Adrenal gland (tissue), 12 donors: ENCODE data around the gene SLC22A17. TPM values are rescaled to one million over a fixed set of nuclear protein-coding genes. Genes with fewer than 3 reads are reported as not detected.
A peak's percentile ranks its signal among the peaks of the same experiment; 100 is the strongest.
"Not testable (repeated sequence)": the region's sequence is repeated elsewhere in the genome, so short reads cannot be mapped to it uniquely, and the experiment has no call there.

Experiments used
- DNase-seq, 7 donors: peaks; one replicate each; pipeline ENCODE4 v3.0.0-alpha.2; 2019 to 2020
- H3K27ac ChIP-seq, 5 donors: fragments of 200-600 bp; sonication (generic) in 4 of 5; 1 replicate in 3 of 5; 2 replicates in 2 of 5; pipeline versions ENCODE4 v1.5.1 to v1.8.0; 2016 to 2020; ENCODE audit warnings: mild to moderate bottlenecking in 1 of 5
- H3K27me3 ChIP-seq: fragments of 200-600 bp; 2 replicates; pipeline ENCODE4 v1.8.0; 2021
- H3K36me3 ChIP-seq, 2 donors: fragments of 200-600 bp; replicated peaks in 1 of 2; 1 replicate in 1 of 2; 2 replicates in 1 of 2; pipeline versions ENCODE4 v1.5.1 to v1.8.0; 2018 to 2022
- H3K4me1 ChIP-seq, 2 donors: fragments of 200-600 bp; replicated peaks in 1 of 2; 1 replicate in 1 of 2; 2 replicates in 1 of 2; pipeline versions ENCODE4 v1.5.1 to v1.8.0; 2018 to 2021
- H3K4me3 ChIP-seq, 4 donors: fragments of 200-600 bp; sonication (generic) in 3 of 4; one replicate each; pipeline ENCODE4 v1.5.1; 2016 to 2018
- H3K9me3 ChIP-seq, 3 donors: fragments of 200-600 bp; sonication (generic) in 1 of 3; replicated peaks in 1 of 3; 1 replicate in 2 of 3; 2 replicates in 1 of 3; pipeline versions ENCODE4 v1.5.1 to v1.8.0; 2016 to 2021
- CTCF ChIP-seq, 6 experiments: fragments of 450-650 bp in 4 of 6; fragments of 200-600 bp in 2 of 6; sonication (generic) in 1 of 6; IDR thresholded peaks; 1 replicate in 5 of 6; 2 replicates in 1 of 6; pipeline versions ENCODE4 v1.5.1 to v1.8.0; 2016 to 2021; ENCODE audit warnings: antibody characterized with exemption in 6 of 6, mild to moderate bottlenecking in 2 of 6, moderate library complexity in 1 of 6
- POLR2A ChIP-seq, 2 donors: fragments of 450-650 bp; IDR thresholded peaks; one replicate each; pipeline ENCODE4 v1.6.1; 2017; ENCODE audit warnings: antibody characterized with exemption in 2 of 2, mild to moderate bottlenecking in 2 of 2, moderate library complexity in 1 of 2
- WGBS, 4 donors: extraction: QIAGEN DNeasy Blood & Tissue Kit in 2 of 4; methylation state at CpG; one replicate each; pipeline versions ENCODE4 v1.1.5 to v1.1.7; 2013 to 2017; 5-methylcytosine and 5-hydroxymethylcytosine counted together
- intact Hi-C, 2 donors: fragments of 100-400 bp; cut with DNase I; formaldehyde crosslinking; loops; one replicate each; pipeline versions ENCODE4 v1.14.1 to v1.15.0; 2022 to 2023
- polyA plus RNA-seq, 3 donors: library from polyadenylated mRNA; stranded (reverse); fragments of 200-250 nt in 2 of 3; fragments of 350-450 nt in 1 of 3; fragmentation: Illumina TruSeq in 1 of 3; extraction: RNeasy Lipid Tissue Mini Kit (QIAGEN cat#74804) in 1 of 3; gene quantifications; one replicate each; pipeline ENCODE4 v1.2.3, GENCODE V29; 2013 to 2014
- total RNA-seq, 9 donors: library from RNA; depleted of rRNA in 4 of 9; stranded (reverse); fragments of >200 nt in 4 of 9; fragments of 120-200 nt in 1 of 9; fragmentation: NEBNext Ultra II Directional in 1 of 9; extraction: Animal tissue kit (Norgen Biotek cat#: 25700) in 1 of 9; gene quantifications; one replicate each; pipeline versions ENCODE4 v1.1.0 to v1.2.4, GENCODE V29; 2013 to 2023
- donor health status: healthy with polysubstance abuse.
- donor health status: Bipolar disorder and iron deficiency.
- donor health status: DM: yes; HTN: yes; CAD: no.
- donor health status: DM: no; HTN: no; CAD: no.
- donor health status: DM: no; HTN: no; CAD: no.
- donor health status: DM: yes; HTN: yes; CAD: no.

SLC22A17 gene
- total and polyA plus RNA-seq, 12 donors = 8.4 to 121 (median 25.0) TPM

GRCh38 chr14:23326491-23327332 is 26.0 kb downstream of the SLC22A17 start:
- TF ChIP-seq CTCF (IDR thresholded peaks at IDR 0.05) (no peak), POLR2A (IDR thresholded peaks at IDR 0.05) (no peak)
- no peak overlapping the region for H3K27ac ChIP-seq
- H3K9me3 ChIP-seq = no peaks in the 10 kb centered on the region
- no peaks in the 10 kb centered on the region for H3K27me3 ChIP-seq
- peaks cover 0 to 27% of the 10 kb centered on the region in 2 donors for H3K36me3 ChIP-seq
- peaks cover 11 to 21% of the 10 kb centered on the region in 2 donors for H3K4me1 ChIP-seq
- WGBS, 4 donors = 70 to 78% (median 72%) methylated on average over 13 of the region's 13 CpGs
- DNase-seq = no peak
- H3K4me3 ChIP-seq = no peak overlapping the region
- intact Hi-C loops = loop anchor here in 1 of 2 donors (10.0 kb wide), 2 partner anchors 62 to 238 kb away; partner anchors contain the start of gene AP1G2

- H3K9me3 ChIP-seq, H3K27ac ChIP-seq, H3K4me3 ChIP-seq, DNase-seq, H3K27me3 ChIP-seq: not testable (repeated sequence)
- peaks cover 11 to 21% of the 10 kb centered on the region in 2 donors for H3K4me1 ChIP-seq
- intact Hi-C loops = loop anchor here in 1 of 2 donors (10.0 kb wide), 2 partner anchors 61 to 239 kb away; partner anchors contain the start of gene AP1G2
- H3K36me3 ChIP-seq = peaks cover 0 to 27% of the 10 kb centered on the region in 2 donors
- WGBS, 4 donors = 91 to 94% (median 93%) methylated on average over 5 of the region's 5 CpGs
Measured at GRCh38 chr14:23325746-23326145, 26.9 kb downstream of the SLC22A17 start.

- DNase-seq = peak in 1 of 7 donors; percentile 39
- intact Hi-C loops = loop anchor here in 1 of 2 donors (10.0 kb wide), 2 partner anchors 60 to 240 kb away; partner anchors contain the start of gene AP1G2
- Histone ChIP-seq H3K36me3 (peaks cover 0 to 27% of the 10 kb centered on the region in 2 donors), H3K27me3 (no peaks in the 10 kb centered on the region), H3K9me3 (no peaks in the 10 kb centered on the region), H3K4me1 (peaks cover 16 to 25% of the 10 kb centered on the region in 2 donors), H3K4me3 (no peak overlapping the region), H3K27ac (no peak overlapping the region)
- 74 to 84% (median 80%) methylated on average over 7 of the region's 7 CpGs for WGBS, 4 donors
- no peak for TF ChIP-seq POLR2A (IDR thresholded peaks at IDR 0.05)
- no peak for TF ChIP-seq CTCF (IDR thresholded peaks at IDR 0.05)
Measured at GRCh38 chr14:23324993-23325392, 27.7 kb downstream of the SLC22A17 start.

- H3K27me3 ChIP-seq = no peaks in the 10 kb centered on the region
- no peak overlapping the region for H3K27ac ChIP-seq
- intact Hi-C loops = loop anchor here in 1 of 2 donors (10.0 kb wide), 2 partner anchors 60 to 240 kb away; partner anchors contain the start of gene AP1G2
- TF ChIP-seq CTCF (IDR thresholded peaks at IDR 0.05) = no peak
- TF ChIP-seq POLR2A (IDR thresholded peaks at IDR 0.05) = no peak
- peaks cover 0 to 27% of the 10 kb centered on the region in 2 donors for H3K36me3 ChIP-seq
- 58 to 80% (median 72%) methylated on average over 1 to 2 of the region's 2 CpGs for WGBS, 4 donors
- H3K4me1 ChIP-seq = peaks cover 16 to 26% of the 10 kb centered on the region in 2 donors
- DNase-seq = peak in 1 of 7 donors; percentile 31
- no peaks in the 10 kb centered on the region for H3K9me3 ChIP-seq
- no peak overlapping the region for H3K4me3 ChIP-seq
Measured at GRCh38 chr14:23324455-23324846, 28.2 kb downstream of the SLC22A17 start.
